SU-DHL-6 (cell line): ENCODE measurements around the gene SLC40A1.

Experiments used
- H2AFZ ChIP-seq: fragments of 200-600 bp; sonication (generic); 2 replicates; pipeline ENCODE4 v1.6.1; 2014; ENCODE audit warnings: low read depth, mild to moderate bottlenecking, moderate library complexity, mixed read lengths, antibody characterized with exemption, low read length; ENCODE audit not compliant: severe bottlenecking
- H3F3A ChIP-seq: fragments of 200-600 bp; shearing (Covaris generic); 2 replicates; pipeline ENCODE4 v1.6.0; 2016; ENCODE audit warnings: antibody characterized with exemption, mild to moderate bottlenecking; ENCODE audit not compliant: insufficient read depth
- H3K27ac ChIP-seq: fragments of 200-600 bp; sonication (generic); 2 replicates; pipeline ENCODE4 v1.5.1; 2016; ENCODE audit warnings: low read depth, mild to moderate bottlenecking, low read length, moderate library complexity, mixed read lengths
- H3K27me3 ChIP-seq: fragments of 200-600 bp; sonication (generic), shearing (Covaris generic); 2 replicates; pipeline ENCODE4 v1.6.0; 2014; ENCODE audit warnings: mild to moderate bottlenecking, low read length
- H3K36me3 ChIP-seq: fragments of 200-600 bp; sonication (generic); 2 replicates; pipeline ENCODE4 v1.6.1; 2014; ENCODE audit warnings: mild to moderate bottlenecking, low read length, mixed read lengths
- H3K4me2 ChIP-seq: fragments of 300-600, 200-600 bp; shearing (Covaris generic), sonication (generic); 2 replicates; pipeline ENCODE4 v1.6.0; 2014; ENCODE audit warnings: low read length, low read depth, mild to moderate bottlenecking; ENCODE audit not compliant: poor library complexity, severe bottlenecking
- H3K4me3 ChIP-seq: fragments of 200-600 bp; sonication (generic); 2 replicates; pipeline ENCODE4 v1.5.1; 2014; ENCODE audit warnings: antibody characterized with exemption, low read length, mild to moderate bottlenecking, mixed read lengths; ENCODE audit not compliant: insufficient read depth, poor library complexity, severe bottlenecking
- H3K79me2 ChIP-seq: fragments of 200-600 bp; sonication (generic); 2 replicates; pipeline ENCODE4 v1.6.1; 2014; ENCODE audit warnings: mild to moderate bottlenecking, low read length, moderate library complexity; ENCODE audit not compliant: insufficient read depth
- H3K9ac ChIP-seq: fragments of 200-600 bp; sonication (generic); 2 replicates; pipeline ENCODE4 v1.7.0; 2014; ENCODE audit warnings: mild to moderate bottlenecking, low read length
- H3K9me2 ChIP-seq: fragments of 200-600 bp; sonication (generic); replicated peaks from 2 replicates; pipeline ENCODE4 v1.6.1; 2014; ENCODE audit warnings: low read length; ENCODE audit not compliant: insufficient read depth
- H3K9me3 ChIP-seq: fragments of 200-600 bp; sonication (generic); 2 replicates; pipeline ENCODE4 v1.6.1; 2014; ENCODE audit warnings: low read length, mixed read lengths; ENCODE audit not compliant: insufficient read depth
- H4K20me1 ChIP-seq: fragments of 200-600 bp; sonication (generic); 2 replicates; pipeline ENCODE4 v1.6.1; 2014; ENCODE audit warnings: low read depth, mild to moderate bottlenecking, antibody characterized with exemption, low read length, moderate library complexity, mixed read lengths
- EZH2phosphoT487 ChIP-seq: fragments of 200-600 bp; sonication (generic), shearing (Covaris generic); conservative IDR thresholded peaks from 2 replicates; pipeline ENCODE4 v1.6.1; 2018; ENCODE audit warnings: mild to moderate bottlenecking, antibody characterized with exemption, low read length, moderate library complexity, mixed read lengths
- TF ChIP-seq, protein P1 (sequence below): fragments of 200-600 bp; sonication (generic); IDR thresholded peaks from one replicate; pipeline ENCODE4 v1.5.1; 2017; ENCODE audit warnings: antibody characterized with exemption, mild to moderate bottlenecking, low read length, moderate library complexity; ENCODE audit not compliant: insufficient read depth, poor library complexity, severe bottlenecking

SLC40A1 gene

DNA sequence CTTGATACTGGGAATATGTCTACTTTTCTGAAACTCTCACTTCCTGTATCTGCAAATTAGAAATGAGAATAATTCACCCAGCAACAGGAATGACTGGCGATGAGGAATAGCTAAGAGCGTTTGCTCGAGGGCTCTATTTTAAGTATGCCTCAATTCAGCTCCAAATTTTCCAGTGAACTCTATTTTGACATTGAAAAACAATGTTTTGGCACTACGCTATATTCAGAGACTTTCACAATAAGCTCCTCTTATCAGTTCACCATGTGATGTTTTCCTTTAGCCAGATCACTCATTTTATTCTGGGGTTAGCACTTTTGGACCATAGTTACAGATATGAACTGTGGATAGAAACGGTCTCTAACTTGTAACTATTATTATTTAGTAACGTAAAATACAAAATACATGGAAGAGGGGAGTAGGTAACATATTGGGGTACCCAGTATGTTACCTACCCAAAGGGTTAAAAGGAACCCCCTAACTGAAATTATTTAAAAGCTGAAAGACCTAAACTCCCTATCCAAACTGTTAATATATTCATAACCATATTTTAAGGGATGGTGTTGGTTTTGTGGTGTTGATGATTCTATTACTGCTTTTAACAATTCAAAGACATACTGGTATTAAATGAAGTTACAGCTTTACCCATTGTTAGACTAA lies 28.1 kb downstream of the SLC40A1 start:
- no peaks in the 10 kb centered on the region for H3K36me3 ChIP-seq
- no peaks in the 10 kb centered on the region for H3K27me3 ChIP-seq
- no peaks in the 10 kb centered on the region for H3F3A ChIP-seq
- H3K79me2 ChIP-seq: no peaks in the 10 kb centered on the region
- H3K9me2 ChIP-seq: no peaks in the 10 kb centered on the region
- TF ChIP-seq, protein P1, sequence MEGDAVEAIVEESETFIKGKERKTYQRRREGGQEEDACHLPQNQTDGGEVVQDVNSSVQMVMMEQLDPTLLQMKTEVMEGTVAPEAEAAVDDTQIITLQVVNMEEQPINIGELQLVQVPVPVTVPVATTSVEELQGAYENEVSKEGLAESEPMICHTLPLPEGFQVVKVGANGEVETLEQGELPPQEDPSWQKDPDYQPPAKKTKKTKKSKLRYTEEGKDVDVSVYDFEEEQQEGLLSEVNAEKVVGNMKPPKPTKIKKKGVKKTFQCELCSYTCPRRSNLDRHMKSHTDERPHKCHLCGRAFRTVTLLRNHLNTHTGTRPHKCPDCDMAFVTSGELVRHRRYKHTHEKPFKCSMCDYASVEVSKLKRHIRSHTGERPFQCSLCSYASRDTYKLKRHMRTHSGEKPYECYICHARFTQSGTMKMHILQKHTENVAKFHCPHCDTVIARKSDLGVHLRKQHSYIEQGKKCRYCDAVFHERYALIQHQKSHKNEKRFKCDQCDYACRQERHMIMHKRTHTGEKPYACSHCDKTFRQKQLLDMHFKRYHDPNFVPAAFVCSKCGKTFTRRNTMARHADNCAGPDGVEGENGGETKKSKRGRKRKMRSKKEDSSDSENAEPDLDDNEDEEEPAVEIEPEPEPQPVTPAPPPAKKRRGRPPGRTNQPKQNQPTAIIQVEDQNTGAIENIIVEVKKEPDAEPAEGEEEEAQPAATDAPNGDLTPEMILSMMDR: no peak
- TF ChIP-seq EZH2phosphoT487: no peak
- H3K9ac ChIP-seq: no peak overlapping the region
- no peak overlapping the region for H3K27ac ChIP-seq
- no peaks in the 10 kb centered on the region for H3K9me3 ChIP-seq
- H3K4me2 ChIP-seq: no peak overlapping the region
- H3K4me3 ChIP-seq: no peak overlapping the region
- H4K20me1 ChIP-seq: no peaks in the 10 kb centered on the region
- no peak overlapping the region for H2AFZ ChIP-seq

DNA sequence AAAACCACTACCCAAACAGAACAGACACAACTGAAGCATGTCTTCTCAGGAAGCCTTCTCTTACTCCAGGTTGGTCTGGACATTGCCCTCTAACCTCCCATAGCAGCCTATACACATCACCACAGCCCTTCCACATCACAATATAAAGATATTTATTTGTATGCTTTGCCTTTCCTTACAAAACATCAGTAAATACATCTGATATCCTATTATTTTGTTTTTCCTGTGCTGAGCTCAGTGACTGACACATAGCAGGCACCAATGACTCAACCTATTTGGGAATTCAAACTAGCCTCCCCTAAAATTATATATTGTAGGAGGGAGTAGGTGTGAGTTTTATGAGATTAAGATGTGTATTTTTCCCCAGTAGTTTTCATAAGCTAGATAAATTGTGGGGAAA lies 28.8 kb downstream of the SLC40A1 start:
- no peaks in the 10 kb centered on the region for H3K79me2 ChIP-seq
- H3K27ac ChIP-seq: no peak overlapping the region
- no peaks in the 10 kb centered on the region for H3F3A ChIP-seq
- TF ChIP-seq, protein P1: no peak
- no peak for TF ChIP-seq EZH2phosphoT487
- H2AFZ ChIP-seq: no peak overlapping the region
- no peaks in the 10 kb centered on the region for H4K20me1 ChIP-seq
- no peak overlapping the region for H3K4me2 ChIP-seq
- H3K27me3 ChIP-seq: no peaks in the 10 kb centered on the region
- H3K9me2 ChIP-seq: no peaks in the 10 kb centered on the region
- H3K9ac ChIP-seq: no peak overlapping the region
- H3K4me3 ChIP-seq: no peak overlapping the region
- H3K36me3 ChIP-seq: no peaks in the 10 kb centered on the region
- no peaks in the 10 kb centered on the region for H3K9me3 ChIP-seq

DNA sequence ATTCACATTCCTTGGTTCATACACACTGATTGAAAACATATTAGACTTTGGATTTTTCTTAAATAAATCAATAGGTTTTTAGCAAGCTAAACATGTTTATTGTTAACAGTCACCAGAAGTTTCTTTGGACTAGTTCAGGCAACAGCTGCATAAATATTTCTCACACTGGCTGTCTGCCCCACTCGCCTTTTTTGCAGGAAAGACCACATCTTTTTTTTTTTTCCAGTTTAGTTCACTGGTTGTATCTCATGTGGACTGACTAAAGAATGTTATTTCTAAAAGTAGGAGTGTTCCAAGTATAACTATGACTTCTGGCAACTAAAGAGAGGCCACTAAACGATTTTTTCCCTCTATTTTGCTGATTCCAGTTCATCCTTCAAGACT lies 31.1 kb downstream of the SLC40A1 start:
- no peak overlapping the region for H3K27ac ChIP-seq
- no peaks in the 10 kb centered on the region for H3K36me3 ChIP-seq
- H3K27me3 ChIP-seq: no peaks in the 10 kb centered on the region
- TF ChIP-seq, protein P1: no peak
- TF ChIP-seq EZH2phosphoT487: no peak
- H2AFZ ChIP-seq: no peak overlapping the region
- H3K79me2 ChIP-seq: no peaks in the 10 kb centered on the region
- H3K9me3 ChIP-seq: no peaks in the 10 kb centered on the region
- no peaks in the 10 kb centered on the region for H4K20me1 ChIP-seq
- H3K9ac ChIP-seq: no peak overlapping the region
- H3K4me3 ChIP-seq: no peak overlapping the region
- no peaks in the 10 kb centered on the region for H3K9me2 ChIP-seq
- no peaks in the 10 kb centered on the region for H3F3A ChIP-seq
- no peak overlapping the region for H3K4me2 ChIP-seq
